Measurements from ENCODE around the gene FXYD6. TPM values are rescaled to one million over a fixed set of nuclear protein-coding genes. Genes with fewer than 3 reads are reported as not detected.

Gene FXYD6
- total RNA-seq, 1 experiment from 2014 or later = 12.2 TPM

DNA sequence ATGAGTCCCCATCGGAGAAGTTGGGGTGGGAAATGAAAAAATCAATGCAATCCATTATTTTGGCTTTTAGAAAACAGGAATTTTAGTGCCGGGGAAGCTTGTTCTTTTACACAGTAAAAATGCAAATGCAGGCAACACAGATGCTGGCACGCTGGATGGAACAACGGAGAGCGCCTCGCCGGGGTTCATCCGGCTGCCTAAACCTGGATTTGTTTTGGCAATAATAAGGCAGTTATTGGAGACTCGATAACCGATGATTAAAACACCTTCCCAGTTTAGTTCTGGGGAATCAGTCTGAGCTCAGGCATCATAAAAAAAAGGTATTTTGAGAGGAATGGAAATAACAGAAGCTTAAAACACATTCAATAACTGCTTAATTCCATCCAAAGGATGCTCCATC is 82.3 kb downstream of the FXYD6 start:
- POLR2A ChIA-PET (ENCODE audit: low non-redundant PET) = interaction anchor here (0.6 to 0.7 kb wide), 2 partner anchors 14 to 1853 kb away, joined by 8 to 10 read pairs; no protein-coding TSS in a partner anchor
- BruUV-seq (replicated peaks) = no TSS peak
- Histone ChIP-seq H3K4me3 (ENCODE audit: low read depth, low read length, poor library complexity, severe bottlenecking) (no peak overlapping the region), H3K4me1 (ENCODE audit: insufficient read depth, low read length, poor library complexity, severe bottlenecking) (peaks cover 3% of the 10 kb centered on the region), H3K36me3 (ENCODE audit: insufficient read depth, low read length, poor library complexity, severe bottlenecking) (no peaks in the 10 kb centered on the region), H3K27ac (ENCODE audit: low read depth, low read length, poor library complexity, severe bottlenecking) (no peak overlapping the region), H3K9me3 (ENCODE audit: low read depth, low read length, poor library complexity, severe bottlenecking) (no peaks in the 10 kb centered on the region), H3K27me3 (replicated peaks; ENCODE audit: insufficient read depth, low read depth, low read length, poor library complexity) (peaks cover 61% of the 10 kb centered on the region)
- CTCF ChIA-PET = no interaction called here
- no peak for TF ChIP-seq EZH2 (IDR thresholded peaks at IDR 0.05; ENCODE audit: borderline replicate concordance, low read depth, low read length, poor library complexity, severe bottlenecking)
- no peak for TF ChIP-seq CTCF (conservative IDR thresholded peaks at IDR 0.05; ENCODE audit: low read depth, low read length)
- intact Hi-C loops (cut with micrococcal nuclease; ENCODE audit: unreplicated experiment) = no loop called here
- no peak for DNase-seq (ENCODE audit: low spot score)

- Histone ChIP-seq H3K9me3 (ENCODE audit: low read depth, low read length, poor library complexity, severe bottlenecking) (no peaks in the 10 kb centered on the region), H3K4me1 (ENCODE audit: insufficient read depth, low read length, poor library complexity, severe bottlenecking) (peaks cover 3% of the 10 kb centered on the region), H3K4me3 (ENCODE audit: low read depth, low read length, poor library complexity, severe bottlenecking) (no peak overlapping the region), H3K36me3 (ENCODE audit: insufficient read depth, low read length, poor library complexity, severe bottlenecking) (no peaks in the 10 kb centered on the region), H3K27me3 (replicated peaks; ENCODE audit: insufficient read depth, low read depth, low read length, poor library complexity) (peaks cover 58% of the 10 kb centered on the region), H3K27ac (ENCODE audit: low read depth, low read length, poor library complexity, severe bottlenecking) (no peak overlapping the region)
- no peak for TF ChIP-seq EZH2 (IDR thresholded peaks at IDR 0.05; ENCODE audit: borderline replicate concordance, low read depth, low read length, poor library complexity, severe bottlenecking)
- no peak for TF ChIP-seq CTCF (conservative IDR thresholded peaks at IDR 0.05; ENCODE audit: low read depth, low read length)
- POLR2A ChIA-PET (ENCODE audit: low non-redundant PET) = no interaction called here
- BruUV-seq (replicated peaks) = no TSS peak
- no peak for DNase-seq (ENCODE audit: low spot score)
- intact Hi-C loops (cut with micrococcal nuclease; ENCODE audit: unreplicated experiment) = no loop called here
- CTCF ChIA-PET = interaction anchor here (1.3 kb wide), 1 partner anchor 367 kb away, joined by 3 read pairs; no protein-coding TSS in a partner anchor
Observed at GRCh38 chr11:117793583-117793982, 82.9 kb downstream of the FXYD6 start.

DNA sequence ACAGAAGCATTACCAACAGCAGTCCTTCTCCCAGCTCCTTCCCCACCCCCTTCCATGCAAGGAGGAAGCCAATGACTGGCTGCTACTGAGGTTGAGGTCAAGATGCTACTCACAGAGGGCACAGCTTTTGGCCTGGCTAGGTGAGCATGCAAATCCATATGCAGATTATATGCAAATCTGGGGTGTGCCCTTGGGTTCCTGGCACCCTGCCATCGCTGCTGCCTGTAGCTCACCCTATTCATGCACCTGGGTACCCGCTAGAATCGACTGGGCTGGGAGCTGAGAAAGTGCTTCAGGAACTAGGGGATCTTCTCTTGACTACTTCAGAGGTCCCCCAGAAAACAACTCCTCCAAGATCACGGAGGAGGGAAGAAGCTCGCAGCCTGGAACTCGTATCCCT is 83.5 kb downstream of the FXYD6 start:
- ChIA-PET POLR2A (ENCODE audit: low non-redundant PET) (interaction anchor here (0.5 kb wide), 1 partner anchor 23 kb away, joined by 3 read pairs; no protein-coding TSS in a partner anchor), CTCF (interaction anchor here (0.8 to 1.3 kb wide), 2 partner anchors 14 to 367 kb away, joined by 3 to 4 read pairs; no protein-coding TSS in a partner anchor)
- no peaks in the 10 kb centered on the region for H3K9me3 ChIP-seq (ENCODE audit: low read depth, low read length, poor library complexity, severe bottlenecking)
- DNase-seq (ENCODE audit: low spot score) = no peak
- no peak overlapping the region for H3K27ac ChIP-seq (ENCODE audit: low read depth, low read length, poor library complexity, severe bottlenecking)
- no peaks in the 10 kb centered on the region for H3K36me3 ChIP-seq (ENCODE audit: insufficient read depth, low read length, poor library complexity, severe bottlenecking)
- peaks cover 3% of the 10 kb centered on the region for H3K4me1 ChIP-seq (ENCODE audit: insufficient read depth, low read length, poor library complexity, severe bottlenecking)
- TF ChIP-seq CTCF (conservative IDR thresholded peaks at IDR 0.05; ENCODE audit: low read depth, low read length) (no peak), EZH2 (IDR thresholded peaks at IDR 0.05; ENCODE audit: borderline replicate concordance, low read depth, low read length, poor library complexity, severe bottlenecking) (no peak)
- BruUV-seq (replicated peaks) = no TSS peak
- peaks cover 53% of the 10 kb centered on the region for H3K27me3 ChIP-seq (replicated peaks; ENCODE audit: insufficient read depth, low read depth, low read length, poor library complexity)
- intact Hi-C loops (cut with micrococcal nuclease; ENCODE audit: unreplicated experiment) = no loop called here
- H3K4me3 ChIP-seq (ENCODE audit: low read depth, low read length, poor library complexity, severe bottlenecking) = no peak overlapping the region

Measured in A673 (cell line).